ENCODE data around the gene LDHA. TPM values are rescaled to one million over a fixed set of nuclear protein-coding genes. Genes with fewer than 3 reads are reported as not detected.

The LDHA gene
- total and polyA plus RNA-seq, 2 of the 8 experiments (the other 6 are each of a cell fraction or from before 2014, with no cell fraction given) = 443 to 486 TPM

DNA sequence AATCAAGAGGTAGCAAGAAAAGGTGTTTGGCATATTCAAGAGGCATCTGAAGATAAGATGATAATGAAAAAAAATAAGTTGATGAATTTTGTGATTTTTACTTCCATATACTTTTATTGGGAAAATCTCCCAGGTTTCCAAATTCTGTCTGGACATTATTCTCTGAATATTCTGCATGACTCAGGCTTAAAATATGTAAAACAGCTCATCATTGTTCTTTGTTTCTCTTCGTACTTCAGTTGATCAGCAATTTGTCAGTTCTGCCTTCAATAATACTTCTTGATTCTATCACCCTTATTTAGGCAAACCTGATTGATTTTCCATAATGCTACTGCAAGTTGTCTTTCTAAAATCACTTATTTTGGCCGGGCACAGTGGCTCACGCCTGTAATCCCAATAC is 41.8 kb upstream of the LDHA start:
- H3K79me1 ChIP-seq (ENCODE audit: low read depth, low read length) = no peaks in the 10 kb centered on the region
- POLR2A ChIA-PET (ENCODE audit: partially characterized antibody) = interaction anchor here (0.7 kb wide), 1 partner anchor 41 kb away, joined by 4 read pairs; no protein-coding TSS in a partner anchor
- CTCF ChIA-PET (ENCODE audit: partially characterized antibody) = interaction anchor here (1.0 kb wide), 1 partner anchor 11 kb away, joined by 3 read pairs; no protein-coding TSS in a partner anchor

More for the DNA sequence above, 41.8 kb upstream of the LDHA start:
- Histone ChIP-seq H2BK120ac (replicated peaks; ENCODE audit: low read depth, low read length) (no peak overlapping the region), H4K5ac (ENCODE audit: insufficient read length, low read depth, low read length) (no peak overlapping the region), H2BK15ac (ENCODE audit: low read length) (no peak overlapping the region), H3K18ac (ENCODE audit: extremely low read depth, low read length) (no peak overlapping the region), H3K79me2 (ENCODE audit: control insufficient read depth in 1 of 2, insufficient read depth in 2 of 2, low read length in 2 of 2) (no peaks in the 10 kb centered on the region), H4K91ac (replicated peaks; ENCODE audit: insufficient read length, low read length) (no peak overlapping the region), H3K23ac (ENCODE audit: insufficient read length) (no peak overlapping the region), H3K4me1 (replicated peaks in 1 of 4; ENCODE audit: control insufficient read depth in 3 of 4, insufficient read depth in 4 of 4, low read length in 3 of 4) (no peaks in the 10 kb centered on the region), H4K20me1 (replicated peaks in 1 of 2; ENCODE audit: control insufficient read depth in 1 of 2, insufficient read depth in 2 of 2, low read length in 2 of 2) (peaks cover 0 to 3% of the 10 kb centered on the region in 2 experiments), H3K14ac (ENCODE audit: insufficient read length) (no peak overlapping the region), H3K4me2 (ENCODE audit: insufficient read depth in 1 of 2, low read depth in 2 of 2, low read length in 2 of 2) (no peak overlapping the region), H3K56ac (replicated peaks; ENCODE audit: insufficient read length, low read depth, low read length) (no peak overlapping the region), H3K23me2 (ENCODE audit: low read depth, low read length) (no peaks in the 10 kb centered on the region), H3K4me3 (ENCODE audit: extremely low read depth in 1 of 4, insufficient read depth in 2 of 4, low read depth in 3 of 4, low read length in 4 of 4) (no peak overlapping the region), H3K27me3 (replicated peaks in 1 of 4; ENCODE audit: control insufficient read depth in 3 of 4, extremely low read depth in 1 of 4, insufficient read depth in 3 of 4, low read length in 3 of 4) (no peaks in the 10 kb centered on the region), H2AFZ (ENCODE audit: low read length) (no peak overlapping the region), H2AK5ac (ENCODE audit: low read depth, low read length) (no peak overlapping the region), H2BK5ac (ENCODE audit: low read depth, low read length) (no peak overlapping the region), H3K9ac (replicated peaks in 1 of 4; ENCODE audit: extremely low read depth in 1 of 4, low read depth in 3 of 4, low read length in 3 of 4) (no peak overlapping the region), H3K36me3 (ENCODE audit: control insufficient read depth in 2 of 4, insufficient read depth in 4 of 4, low read length in 3 of 4) (peaks cover 4 to 39% (median 12%) of the 10 kb centered on the region in 4 experiments), H2BK20ac (ENCODE audit: low read length) (no peak overlapping the region), H2BK12ac (ENCODE audit: low read depth, low read length) (no peak overlapping the region), H3K27ac (ENCODE audit: low read depth, low read length) (no peak overlapping the region), H3K4ac (replicated peaks; ENCODE audit: insufficient read length, low read depth, low read length) (no peak overlapping the region), H4K8ac (ENCODE audit: extremely low read depth, insufficient read depth, low read length) (no peak overlapping the region), H3K9me3 (ENCODE audit: insufficient read depth in 2 of 2, low read depth in 1 of 2, low read length in 1 of 2) (no peaks in the 10 kb centered on the region)
- FAIRE-seq (no peak), DNase-seq (ENCODE audit: low read depth in 1 of 2, low spot score in 2 of 2) (no peak)
- 92% methylated on average over 3 of the region's 3 CpGs; no CpG with 5 or more reads in 1 of the 2 experiments for WGBS, 2 experiments (ENCODE audit: extremely low coverage in 1 of 2, insufficient coverage in 1 of 2, insufficient read length in 1 of 2, insufficient replicate concordance in 2 of 2, low coverage in 1 of 2, low lambda C conversion rate in 2 of 2, missing lambda C conversion rate in 1 of 2)
- TF ChIP-seq SP4 (IDR thresholded peaks at IDR 0.05; ENCODE audit: low read length) (no peak), JUND (IDR thresholded peaks at IDR 0.05; ENCODE audit: low read length) (no peak), CBX8 (IDR thresholded peaks at IDR 0.05; ENCODE audit: borderline replicate concordance, low read depth, low read length) (no peak), EGR1 (IDR thresholded peaks at IDR 0.05; ENCODE audit: borderline replicate concordance, low read depth, low read length) (no peak)
- TF ChIP-seq, protein P1, sequence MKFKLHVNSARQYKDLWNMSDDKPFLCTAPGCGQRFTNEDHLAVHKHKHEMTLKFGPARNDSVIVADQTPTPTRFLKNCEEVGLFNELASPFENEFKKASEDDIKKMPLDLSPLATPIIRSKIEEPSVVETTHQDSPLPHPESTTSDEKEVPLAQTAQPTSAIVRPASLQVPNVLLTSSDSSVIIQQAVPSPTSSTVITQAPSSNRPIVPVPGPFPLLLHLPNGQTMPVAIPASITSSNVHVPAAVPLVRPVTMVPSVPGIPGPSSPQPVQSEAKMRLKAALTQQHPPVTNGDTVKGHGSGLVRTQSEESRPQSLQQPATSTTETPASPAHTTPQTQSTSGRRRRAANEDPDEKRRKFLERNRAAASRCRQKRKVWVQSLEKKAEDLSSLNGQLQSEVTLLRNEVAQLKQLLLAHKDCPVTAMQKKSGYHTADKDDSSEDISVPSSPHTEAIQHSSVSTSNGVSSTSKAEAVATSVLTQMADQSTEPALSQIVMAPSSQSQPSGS (IDR thresholded peaks at IDR 0.05; ENCODE audit: low read length) = no peak
